ENCODE measurements around the gene FAM13A. TPM values are rescaled to one million over a fixed set of nuclear protein-coding genes. Genes with fewer than 3 reads are reported as not detected.

Gene FAM13A
- total and polyA plus RNA-seq, 11 donors: 3.7 to 30.4 (median 11.5) TPM

GRCh38 chr4:88958080-88958479 lies 98.9 kb downstream of the FAM13A start:
- Histone ChIP-seq H3K27me3 (no peaks in the 10 kb centered on the region), H3K9me3 (no peaks in the 10 kb centered on the region), H3K36me3 (no peaks in the 10 kb centered on the region), H3K27ac (peak overlapping the region in 2 of 12 donors; percentile 8 to 89), H3K4me3 (no peak overlapping the region), H3K4me1 (peaks cover 0 to 65% (median 0%) of the 10 kb centered on the region in 12 donors)
- WGBS, 4 donors: 67 to 84% (median 74%) methylated on average over 3 of the region's 3 CpGs
- no peak for TF ChIP-seq POLR2A (IDR thresholded peaks at IDR 0.05)
- TF ChIP-seq CTCF (IDR thresholded peaks at IDR 0.05): no peak
- DNase-seq (no peak), ATAC-seq (peak in 1 of 4 donors; percentile 53)
- intact Hi-C loops (cut with DNase I): no loop called here

GRCh38 chr4:88957570-88957969 lies 99.4 kb downstream of the FAM13A start:
- Histone ChIP-seq H3K27ac (peak overlapping the region in 2 of 12 donors; percentile 8 to 89), H3K4me3 (no peak overlapping the region), H3K9me3 (no peaks in the 10 kb centered on the region), H3K36me3 (no peaks in the 10 kb centered on the region), H3K4me1 (peaks cover 0 to 68% (median 0%) of the 10 kb centered on the region in 12 donors), H3K27me3 (no peaks in the 10 kb centered on the region)
- intact Hi-C loops (cut with DNase I): no loop called here
- WGBS, 4 donors: 25 to 45% (median 40%) methylated on average over 2 of the region's 2 CpGs
- DNase-seq (no peak), ATAC-seq (peak in 2 of 4 donors; percentile 42 to 69)
- TF ChIP-seq POLR2A (IDR thresholded peaks at IDR 0.05): no peak
- no peak for TF ChIP-seq CTCF (IDR thresholded peaks at IDR 0.05)

GRCh38 chr4:88955580-88956380 lies 101.2 kb downstream of the FAM13A start:
- no peak for TF ChIP-seq POLR2A (IDR thresholded peaks at IDR 0.05)
- intact Hi-C loops (cut with DNase I): no loop called here
- Histone ChIP-seq H3K4me3 (no peak overlapping the region), H3K27ac (peak overlapping the region in 1 of 12 donors; percentile 0), H3K27me3 (no peaks in the 10 kb centered on the region), H3K9me3 (no peaks in the 10 kb centered on the region), H3K4me1 (peaks cover 0 to 63% (median 0%) of the 10 kb centered on the region in 12 donors), H3K36me3 (no peaks in the 10 kb centered on the region)
- ATAC-seq: no peak
- WGBS, 4 donors: 93 to 97% (median 97%) methylated on average over 3 of the region's 3 CpGs
- DNase-seq: no peak

- TF ChIP-seq CTCF (IDR thresholded peaks at IDR 0.05) (no peak), POLR2A (IDR thresholded peaks at IDR 0.05) (no peak)
- Histone ChIP-seq H3K27me3 (no peaks in the 10 kb centered on the region), H3K4me1 (peaks cover 0 to 46% (median 0%) of the 10 kb centered on the region in 12 donors), H3K4me3 (no peak overlapping the region), H3K36me3 (no peaks in the 10 kb centered on the region), H3K9me3 (no peaks in the 10 kb centered on the region), H3K27ac (peak overlapping the region in 1 of 12 donors; percentile 43)
- DNase-seq (no peak), ATAC-seq (no peak)
- intact Hi-C loops (cut with DNase I): no loop called here
- 89 to 100% (median 96%) methylated on average over 2 of the region's 2 CpGs for WGBS, 4 donors
These were observed 103.6 kb downstream of the FAM13A start for GRCh38 chr4:88953400-88953799.

Data from heart left ventricle (tissue), 16 donors.